ENCODE results near the gene MAP2K5.
"Not testable (repeated sequence)": the region's sequence is repeated elsewhere in the genome, so short reads cannot be mapped to it uniquely, and the experiment has no call there.

DNA sequence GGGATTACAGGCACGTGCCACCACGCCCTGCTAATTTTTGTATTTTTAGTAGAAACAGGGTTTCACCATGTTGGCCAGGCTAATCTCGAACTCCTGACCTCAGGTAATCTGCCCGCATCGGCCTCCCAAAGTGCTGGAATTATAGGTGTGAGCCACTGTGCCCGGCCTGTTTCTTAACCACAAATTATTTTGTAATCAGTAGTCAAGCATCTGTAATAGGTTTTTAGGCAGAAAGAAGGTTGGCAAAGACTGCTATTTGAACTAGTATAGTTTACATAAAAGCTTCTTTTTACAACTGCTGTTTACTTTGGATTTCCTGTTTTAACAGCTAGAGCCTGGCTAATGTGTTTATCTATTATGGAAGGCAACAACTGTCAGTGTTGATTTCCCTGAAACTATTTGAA is 72.6 kb downstream of the MAP2K5 start:
- TF ChIP-seq EZH2 (IDR thresholded peaks at IDR 0.05); FOXP2 (optimal IDR thresholded peaks at IDR 0.05; ENCODE audit: control extremely low read depth, extremely low read length, insufficient read depth); POLR2AphosphoS5 (IDR thresholded peaks at IDR 0.05; ENCODE audit: borderline replicate concordance, low read depth, low read length): not testable (repeated sequence)

All from SK-N-MC (cell line).